GM12878 (cell line): ENCODE results near the gene COL25A1.

ENCODE experiments used
- EP300 ChIP-seq, 2 experiments: fragments of 150-350 bp in 1 of 2; IDR thresholded peaks; 2 replicates each; pipeline ENCODE4 v1.6.1; 2011 to 2012; ENCODE audit warnings: low read depth in 2 of 2, low read length in 2 of 2, borderline replicate concordance in 1 of 2, improper control_type of control experiment in 1 of 2, inconsistent platforms in 1 of 2; ENCODE audit not compliant: control insufficient read depth in 1 of 2
- JUNB ChIP-seq: IDR thresholded peaks from 2 replicates; pipeline ENCODE4 v1.6.1; 2016; ENCODE audit warnings: antibody characterized with exemption, mild to moderate bottlenecking
- RELA ChIP-seq: fragments of 450-650 bp; IDR thresholded peaks from 2 replicates; pipeline ENCODE4 v1.8.0; 2014; ENCODE audit warnings: borderline replicate concordance; ENCODE audit not compliant: partially characterized antibody
- RFX5 ChIP-seq: IDR thresholded peaks from 2 replicates; pipeline ENCODE4 v1.6.1; 2011; ENCODE audit warnings: low read depth, low read length, improper control_type of control experiment
- TF ChIP-seq, protein P1 (sequence below), 3 experiments: IDR thresholded peaks in 2 of 3; conservative IDR thresholded peaks in 1 of 3; 2 replicates each; pipeline ENCODE4 v1.5.1; 2011; ENCODE audit warnings: low read depth in 3 of 3, low read length in 3 of 3, mild to moderate bottlenecking in 3 of 3, control low read depth in 2 of 3, moderate library complexity in 2 of 3, inconsistent platforms in 1 of 3, mixed read lengths in 1 of 3; ENCODE audit not compliant: control insufficient read depth in 2 of 3, insufficient read depth in 1 of 3; ENCODE audit errors: extremely low read depth in 1 of 3

DNA sequence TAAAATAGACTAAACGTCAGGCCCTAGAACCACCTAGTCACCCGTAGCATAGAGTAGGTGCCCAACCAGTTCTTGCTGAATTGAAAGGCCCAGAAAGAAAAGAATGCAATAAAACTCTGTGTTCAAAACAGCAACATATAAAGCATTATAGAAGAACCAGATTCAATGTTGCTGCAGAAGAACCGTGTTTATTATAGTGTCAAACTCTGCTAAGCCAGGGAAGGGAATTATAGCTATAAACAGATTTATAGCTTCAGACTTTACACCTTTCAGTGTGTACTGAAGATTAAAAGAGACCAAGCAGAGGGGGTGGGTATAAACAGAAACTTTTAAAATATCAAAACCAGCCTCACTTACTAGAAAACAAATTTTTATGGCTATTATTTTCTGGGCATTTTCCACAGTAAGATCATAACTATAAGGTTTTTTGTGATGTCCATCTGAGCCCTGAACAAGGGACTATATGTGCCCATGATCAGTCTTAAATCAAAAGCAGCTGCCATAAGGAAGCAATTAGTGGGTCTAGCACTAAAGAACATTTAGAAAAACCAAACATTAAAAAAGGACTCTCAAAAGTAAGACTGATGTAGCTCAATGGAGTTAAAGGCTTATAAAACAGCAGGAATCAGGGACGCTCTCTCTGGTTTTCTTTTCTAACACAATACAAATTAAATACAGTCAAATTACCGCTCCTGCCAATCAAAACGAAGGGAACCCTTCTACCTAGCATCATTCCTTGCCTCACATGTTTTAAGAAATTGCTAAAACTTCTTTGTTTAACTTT lies 319.9 kb downstream of the COL25A1 start:
- TF ChIP-seq EP300 (IDR thresholded peaks at IDR 0.05; ENCODE audit: borderline replicate concordance in 1 of 2, control insufficient read depth in 1 of 2, low read depth in 2 of 2, low read length in 2 of 2) (no peak), RFX5 (no peak), RELA (no peak), JUNB (no peak)
- TF ChIP-seq, protein P1, sequence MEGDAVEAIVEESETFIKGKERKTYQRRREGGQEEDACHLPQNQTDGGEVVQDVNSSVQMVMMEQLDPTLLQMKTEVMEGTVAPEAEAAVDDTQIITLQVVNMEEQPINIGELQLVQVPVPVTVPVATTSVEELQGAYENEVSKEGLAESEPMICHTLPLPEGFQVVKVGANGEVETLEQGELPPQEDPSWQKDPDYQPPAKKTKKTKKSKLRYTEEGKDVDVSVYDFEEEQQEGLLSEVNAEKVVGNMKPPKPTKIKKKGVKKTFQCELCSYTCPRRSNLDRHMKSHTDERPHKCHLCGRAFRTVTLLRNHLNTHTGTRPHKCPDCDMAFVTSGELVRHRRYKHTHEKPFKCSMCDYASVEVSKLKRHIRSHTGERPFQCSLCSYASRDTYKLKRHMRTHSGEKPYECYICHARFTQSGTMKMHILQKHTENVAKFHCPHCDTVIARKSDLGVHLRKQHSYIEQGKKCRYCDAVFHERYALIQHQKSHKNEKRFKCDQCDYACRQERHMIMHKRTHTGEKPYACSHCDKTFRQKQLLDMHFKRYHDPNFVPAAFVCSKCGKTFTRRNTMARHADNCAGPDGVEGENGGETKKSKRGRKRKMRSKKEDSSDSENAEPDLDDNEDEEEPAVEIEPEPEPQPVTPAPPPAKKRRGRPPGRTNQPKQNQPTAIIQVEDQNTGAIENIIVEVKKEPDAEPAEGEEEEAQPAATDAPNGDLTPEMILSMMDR (IDR thresholded peaks at IDR 0.05 in 2 of 3, conservative IDR thresholded peaks at IDR 0.05 in 1 of 3; ENCODE audit: control insufficient read depth in 2 of 3, extremely low read depth in 1 of 3, insufficient read depth in 1 of 3, low read depth in 3 of 3, low read length in 3 of 3), result no peak
